ENCODE data around the gene SIPA1L3.

The SIPA1L3 gene

GRCh38 chr19:37950471-37951175 is 43.6 kb downstream of the SIPA1L3 start (continued):
- TF ChIP-seq TSHZ2 (CRISPR knock-in tag; IDR thresholded peaks at IDR 0.05) (no peak), GLIS3 (CRISPR knock-in tag; IDR thresholded peaks at IDR 0.05) (no peak), ZFP30 (CRISPR knock-in tag; IDR thresholded peaks at IDR 0.05) (no peak), ZNF565 (CRISPR knock-in tag; conservative IDR thresholded peaks at IDR 0.05; ENCODE audit: low read depth) (no peak), ZNF8 (CRISPR knock-in tag; IDR thresholded peaks at IDR 0.05) (no peak)

DNA sequence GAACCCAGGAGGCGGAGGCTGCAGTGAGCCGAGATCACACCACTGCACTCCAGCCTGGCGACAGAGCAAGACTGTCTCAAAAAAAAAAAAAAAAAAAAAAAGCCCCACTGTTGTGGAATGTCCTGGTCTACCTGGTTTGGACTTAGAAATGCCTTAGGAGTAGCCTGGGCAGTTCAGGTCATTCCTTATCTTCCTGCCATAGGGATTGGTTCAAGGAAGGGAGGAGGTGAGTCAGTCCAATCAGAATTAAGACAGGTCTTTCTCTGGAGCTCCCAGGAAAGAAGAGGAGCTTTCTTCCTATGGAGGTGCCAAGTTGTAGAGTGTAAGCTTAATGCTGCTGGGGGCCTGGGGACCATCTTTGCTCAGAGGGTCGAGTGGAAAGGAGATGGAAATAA is 44.8 kb downstream of the SIPA1L3 start:
- no peak for ATAC-seq
- TF ChIP-seq PPARA (CRISPR knock-in tag; IDR thresholded peaks at IDR 0.05; ENCODE audit: borderline replicate concordance) (no peak), BACH2 (CRISPR knock-in tag; IDR thresholded peaks at IDR 0.05; ENCODE audit: borderline replicate concordance) (no peak), ZFP30 (CRISPR knock-in tag; IDR thresholded peaks at IDR 0.05) (no peak), ZFP3 (CRISPR knock-in tag; IDR thresholded peaks at IDR 0.05) (no peak), POU6F1 (CRISPR knock-in tag; IDR thresholded peaks at IDR 0.05; ENCODE audit: borderline replicate concordance, low read depth) (no peak), SNAI2 (CRISPR knock-in tag; IDR thresholded peaks at IDR 0.05) (no peak), GLIS3 (CRISPR knock-in tag; IDR thresholded peaks at IDR 0.05) (no peak), CSDC2 (CRISPR knock-in tag; IDR thresholded peaks at IDR 0.05) (no peak), ARNTL (CRISPR knock-in tag; IDR thresholded peaks at IDR 0.05; ENCODE audit: borderline replicate concordance, low read depth) (no peak), PATZ1 (CRISPR knock-in tag; IDR thresholded peaks at IDR 0.05; ENCODE audit: borderline replicate concordance) (no peak), ZNF70 (CRISPR knock-in tag; IDR thresholded peaks at IDR 0.05) (no peak)
- TF ChIP-seq, protein P1, sequence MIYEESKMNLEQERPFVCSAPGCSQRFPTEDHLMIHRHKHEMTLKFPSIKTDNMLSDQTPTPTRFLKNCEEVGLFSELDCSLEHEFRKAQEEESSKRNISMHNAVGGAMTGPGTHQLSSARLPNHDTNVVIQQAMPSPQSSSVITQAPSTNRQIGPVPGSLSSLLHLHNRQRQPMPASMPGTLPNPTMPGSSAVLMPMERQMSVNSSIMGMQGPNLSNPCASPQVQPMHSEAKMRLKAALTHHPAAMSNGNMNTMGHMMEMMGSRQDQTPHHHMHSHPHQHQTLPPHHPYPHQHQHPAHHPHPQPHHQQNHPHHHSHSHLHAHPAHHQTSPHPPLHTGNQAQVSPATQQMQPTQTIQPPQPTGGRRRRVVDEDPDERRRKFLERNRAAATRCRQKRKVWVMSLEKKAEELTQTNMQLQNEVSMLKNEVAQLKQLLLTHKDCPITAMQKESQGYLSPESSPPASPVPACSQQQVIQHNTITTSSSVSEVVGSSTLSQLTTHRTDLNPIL (CRISPR knock-in tag; IDR thresholded peaks at IDR 0.05; ENCODE audit: low read depth): no peak

DNA sequence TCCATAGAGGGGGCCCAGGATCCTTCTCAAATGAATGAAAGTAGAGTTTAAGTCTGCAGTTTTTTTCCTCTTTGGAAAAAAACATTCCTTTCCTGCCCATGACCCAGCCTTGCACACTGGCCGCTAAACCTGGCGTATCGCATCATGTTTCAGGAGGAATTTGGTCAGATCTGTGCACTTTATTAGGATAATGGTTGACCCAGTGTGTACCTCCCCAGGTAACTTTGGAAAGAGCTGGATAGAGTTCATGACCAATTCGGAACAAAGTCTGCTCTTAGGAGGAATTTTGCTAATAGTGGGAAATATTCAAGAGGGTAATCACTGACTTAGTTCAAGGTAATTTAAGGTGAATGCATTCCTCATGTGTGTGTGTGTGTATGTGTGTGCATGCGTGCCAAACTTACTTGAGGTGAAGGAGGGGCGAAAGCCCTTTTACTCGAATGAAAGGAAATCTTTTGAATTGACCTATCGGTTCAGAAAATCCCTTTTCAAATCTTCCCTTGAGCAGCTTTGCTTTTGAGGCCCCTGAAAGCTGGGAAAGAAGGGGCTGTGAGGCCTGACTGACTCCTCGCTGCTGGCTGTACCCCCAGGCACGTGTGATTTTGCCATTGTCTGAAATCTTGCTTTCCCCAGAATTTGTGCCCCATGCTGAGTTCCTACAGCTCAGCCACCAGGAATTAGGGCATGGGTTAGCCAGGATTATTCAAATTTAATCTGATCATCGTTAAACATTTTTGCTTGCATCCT is 46.3 kb downstream of the SIPA1L3 start:
- no peak; the same call in 2 of the 3 replicates for ATAC-seq
- TF ChIP-seq ZFP3 (CRISPR knock-in tag; IDR thresholded peaks at IDR 0.05) (no peak), OSR1 (CRISPR knock-in tag; IDR thresholded peaks at IDR 0.05) (no peak), BACH2 (CRISPR knock-in tag; IDR thresholded peaks at IDR 0.05; ENCODE audit: borderline replicate concordance) (no peak), ZFP30 (CRISPR knock-in tag; IDR thresholded peaks at IDR 0.05) (no peak), TSHZ2 (CRISPR knock-in tag; IDR thresholded peaks at IDR 0.05) (no peak), ESRRG (CRISPR knock-in tag; IDR thresholded peaks at IDR 0.05) (no peak), TCF4 (CRISPR knock-in tag; IDR thresholded peaks at IDR 0.05; ENCODE audit: borderline replicate concordance) (no peak), CSDC2 (CRISPR knock-in tag; IDR thresholded peaks at IDR 0.05) (no peak), TOX (CRISPR knock-in tag; IDR thresholded peaks at IDR 0.05; ENCODE audit: borderline replicate concordance) (no peak), PPARA (CRISPR knock-in tag; IDR thresholded peaks at IDR 0.05; ENCODE audit: borderline replicate concordance) (no peak)
- TF ChIP-seq, protein P2, sequence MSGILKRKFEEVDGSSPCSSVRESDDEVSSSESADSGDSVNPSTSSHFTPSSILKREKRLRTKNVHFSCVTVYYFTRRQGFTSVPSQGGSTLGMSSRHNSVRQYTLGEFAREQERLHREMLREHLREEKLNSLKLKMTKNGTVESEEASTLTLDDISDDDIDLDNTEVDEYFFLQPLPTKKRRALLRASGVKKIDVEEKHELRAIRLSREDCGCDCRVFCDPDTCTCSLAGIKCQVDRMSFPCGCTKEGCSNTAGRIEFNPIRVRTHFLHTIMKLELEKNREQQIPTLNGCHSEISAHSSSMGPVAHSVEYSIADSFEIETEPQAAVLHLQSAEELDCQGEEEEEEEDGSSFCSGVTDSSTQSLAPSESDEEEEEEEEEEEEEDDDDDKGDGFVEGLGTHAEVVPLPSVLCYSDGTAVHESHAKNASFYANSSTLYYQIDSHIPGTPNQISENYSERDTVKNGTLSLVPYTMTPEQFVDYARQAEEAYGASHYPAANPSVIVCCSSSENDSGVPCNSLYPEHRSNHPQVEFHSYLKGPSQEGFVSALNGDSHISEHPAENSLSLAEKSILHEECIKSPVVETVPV (CRISPR knock-in tag; IDR thresholded peaks at IDR 0.05): no peak
- TF ChIP-seq, protein P1 (CRISPR knock-in tag; IDR thresholded peaks at IDR 0.05; ENCODE audit: low read depth): no peak
